K562 (cell line): ENCODE measurements around the gene UBE2L6. TPM values are rescaled to one million over a fixed set of nuclear protein-coding genes. Genes with fewer than 3 reads are reported as not detected.

Experiments used
- ARID4B ChIP-seq: sonication (generic); formaldehyde crosslinking; IDR thresholded peaks from 2 replicates; pipeline ENCODE4 v1.8.0; 2022; ENCODE audit warnings: mild to moderate bottlenecking, missing genetic modification reagents
- GATAD2A ChIP-seq: fragments of 450-650 bp; IDR thresholded peaks from 2 replicates; pipeline ENCODE4 v1.6.1; 2017
- MAZ ChIP-seq, 2 experiments: fragments of 450-650 bp in 1 of 2; sonication (generic) in 1 of 2; formaldehyde crosslinking; IDR thresholded peaks in 1 of 2; conservative IDR thresholded peaks in 1 of 2; 2 replicates each; pipeline versions ENCODE4 v1.4.0 to v1.5.0; 2020; ENCODE audit warnings: mild to moderate bottlenecking in 1 of 2, missing genetic modification reagents in 1 of 2
- MIER1 ChIP-seq: fragments of 450-650 bp; IDR thresholded peaks from 2 replicates; pipeline ENCODE4 v1.6.1; 2016; ENCODE audit warnings: antibody characterized with exemption, mild to moderate bottlenecking, low read depth
- MLLT1 ChIP-seq, 2 experiments: fragments of 450-650 bp; IDR thresholded peaks; 2 replicates each; pipeline ENCODE4 v1.6.1; 2016
- NONO ChIP-seq, 2 experiments: fragments of 200-400 bp in 1 of 2; fragments of 450-650 bp in 1 of 2; formaldehyde crosslinking in 1 of 2; IDR thresholded peaks; 2 replicates each; pipeline ENCODE4 v1.6.1; 2017; ENCODE audit warnings: low read depth in 2 of 2, mild to moderate bottlenecking in 2 of 2, moderate library complexity in 2 of 2, low read length in 1 of 2
- TARDBP ChIP-seq: fragments of 450-650 bp; IDR thresholded peaks from 2 replicates; pipeline ENCODE4 v1.6.1; 2016
- ZBTB40 ChIP-seq, 2 experiments: fragments of 450-650 bp in 1 of 2; sonication (generic) in 1 of 2; formaldehyde crosslinking in 1 of 2; IDR thresholded peaks; 2 replicates each; pipeline versions ENCODE4 v1.7.1 to v1.9.0; 2016 to 2022; ENCODE audit warnings: inconsistent platforms in 1 of 2, mild to moderate bottlenecking in 1 of 2, missing genetic modification reagents in 1 of 2
- ZNF12 ChIP-seq: sonication (generic); formaldehyde crosslinking; IDR thresholded peaks from 2 replicates; pipeline ENCODE4 v1.4.0; 2020; ENCODE audit warnings: mild to moderate bottlenecking, missing genetic modification reagents
- ZNF165 ChIP-seq: fragments of 250-450 bp; sonication (Bioruptor Pico); IDR thresholded peaks from 2 replicates; pipeline ENCODE4 v1.4.0; 2020; ENCODE audit warnings: borderline replicate concordance
- ZNF263 ChIP-seq: sonication (generic); formaldehyde crosslinking; IDR thresholded peaks from 2 replicates; pipeline ENCODE4 v1.8.0; 2022; ENCODE audit warnings: mild to moderate bottlenecking, missing genetic modification reagents, borderline replicate concordance
- polyA plus RNA-seq, 8 experiments: library from polyadenylated mRNA; depleted of rRNA in 4 of 8; stranded (reverse) in 5 of 8; unstranded in 3 of 8; fragments of >200 nt; fragmentation: Nextera tagmentation in 2 of 8; fragmentation: Illumina TruSeq in 1 of 8; extraction: Ambion mirVana in 2 of 8; extraction: Trizol in 1 of 8; gene quantifications; 2 replicates each; pipeline versions ENCODE4 v1.2.1 to v1.2.3, GENCODE V29; 2011 to 2014; ENCODE audit warnings: inconsistent platforms in 1 of 8, missing spikeins in 1 of 8
- total RNA-seq, 7 experiments: library from RNA; depleted of rRNA in 6 of 7; stranded (reverse); fragments of >200 nt in 6 of 7; fragmentation: Illumina TruSeq in 2 of 7; extraction: Trizol in 2 of 7; gene quantifications; 2 replicates each; pipeline versions ENCODE4 v1.2.1 to v1.2.3, GENCODE V29; 2011 to 2021; ENCODE audit warnings: low replicate concordance in 1 of 7

UBE2L6 gene
- total and polyA plus RNA-seq, 9 of the 15 experiments (the other 6 are each of a cell fraction or from before 2014, with no cell fraction given): 5.9 to 24.9 (median 9.7) TPM

GRCh38 chr11:57514538-57515331, 52.7 kb downstream of the UBE2L6 start (continued):
- TF ChIP-seq ARID4B (CRISPR knock-in tag) (peak; percentile 31), TARDBP (no peak), MIER1 (0 out of 2 replicates have a peak, but pooled peaks have one; percentile 15), ZNF12 (CRISPR knock-in tag) (no peak), NONO (IDR thresholded peaks at IDR 0.05; ENCODE audit: low read depth in 2 of 2, low read length in 1 of 2) (no peak), GATAD2A (no peak), ZBTB40 (IDR thresholded peaks at IDR 0.05) (0 out of 2 replicates have a peak, but pooled peaks have one; percentile 15), ZBTB40 (CRISPR knock-in tag; IDR thresholded peaks at IDR 0.05) (no peak), MAZ (CRISPR knock-in tag; conservative IDR thresholded peaks at IDR 0.05 in 1 of 2, IDR thresholded peaks at IDR 0.05 in 1 of 2) (peak; percentile 21 to 40; a peak in 1 of 4 replicates), ZNF165 (no peak), MLLT1 (IDR thresholded peaks at IDR 0.05) (no peak; a peak in 1 of 4 replicates), ZNF263 (CRISPR knock-in tag) (no peak)
